Body of pancreas (tissue), 4 donors: ENCODE results near the gene CEP112. TPM values are rescaled to one million over a fixed set of nuclear protein-coding genes. Genes with fewer than 3 reads are reported as not detected.

Experiments used
- ATAC-seq: fragments of 150-250 bp; one replicate; pipeline ENCODE4 v1.9.1; 2016
- DNase-seq, 4 donors: peaks; one replicate each; pipeline ENCODE4 v3.0.0-alpha.2; 2019
- H3K27ac ChIP-seq, 4 donors: fragments of 200-600 bp; sonication (generic); 1 replicate in 3 of 4; 2 replicates in 1 of 4; pipeline versions ENCODE4 v1.5.1 to v1.6.1; 2016 to 2019; ENCODE audit warnings: mild to moderate bottlenecking in 1 of 4, mixed read lengths in 1 of 4, moderate library complexity in 1 of 4
- H3K27me3 ChIP-seq, 2 donors: fragments of 200-600 bp; sonication (generic); one replicate each; pipeline ENCODE4 v1.6.0; 2016; ENCODE audit warnings: mild to moderate bottlenecking in 1 of 2
- H3K36me3 ChIP-seq, 2 donors: fragments of 200-600 bp; sonication (generic); replicated peaks in 1 of 2; 2 replicates each; pipeline ENCODE4 v1.5.1; 2016; ENCODE audit warnings: low read depth in 2 of 2; ENCODE audit not compliant: insufficient read depth in 1 of 2
- H3K4me1 ChIP-seq: fragments of 200-600 bp; sonication (generic); one replicate; pipeline ENCODE4 v1.6.0; 2016
- H3K4me3 ChIP-seq, 2 donors: fragments of 200-600 bp; sonication (generic); 1 replicate in 1 of 2; 2 replicates in 1 of 2; pipeline ENCODE4 v1.5.1; 2016 to 2019
- H3K9me3 ChIP-seq, 3 donors: fragments of 200-600 bp; sonication (generic); 1 replicate in 2 of 3; 2 replicates in 1 of 3; pipeline ENCODE4 v1.5.1; 2016
- CTCF ChIP-seq, 7 experiments: fragments of 450-650 bp in 4 of 7; fragments of 200-600 bp in 3 of 7; sonication (generic) in 3 of 7; IDR thresholded peaks; one replicate each; pipeline ENCODE4 v1.5.1; 2016 to 2019; ENCODE audit warnings: antibody characterized with exemption in 7 of 7
- POLR2A ChIP-seq, 3 donors: fragments of 450-650 bp; IDR thresholded peaks; one replicate each; pipeline ENCODE4 v1.6.1; 2016; ENCODE audit warnings: antibody characterized with exemption in 3 of 3, mild to moderate bottlenecking in 2 of 3
- WGBS, 2 donors: methylation state at CpG; one replicate each; pipeline ENCODE4 v1.1.5; 2017; 5-methylcytosine and 5-hydroxymethylcytosine counted together
- intact Hi-C: fragments of 100-400 bp; cut with DNase I; formaldehyde crosslinking; loops from one replicate; pipeline ENCODE4 v1.15.1; 2023
- total RNA-seq, 2 donors: library from RNA; depleted of rRNA; stranded (reverse); fragments of >200 nt; gene quantifications; one replicate each; pipeline ENCODE4 v1.1.0, GENCODE V29; 2016

CEP112 gene
- total RNA-seq, 2 donors from 2014 or later, result 5.2 to 10.2 TPM

GRCh38 chr17:66152756-66153155 is 39.2 kb downstream of the CEP112 start:
- Histone ChIP-seq H3K27ac (no peak overlapping the region), H3K4me1 (no peaks in the 10 kb centered on the region), H3K27me3 (no peaks in the 10 kb centered on the region), H3K36me3 (no peaks in the 10 kb centered on the region), H3K9me3 (no peaks in the 10 kb centered on the region), H3K4me3 (no peak overlapping the region)
- no peak for DNase-seq
- no peak for ATAC-seq
- intact Hi-C loops, result no loop called here
- WGBS, 2 donors, result 85 to 96% methylated on average over 2 of the region's 2 CpGs
- TF ChIP-seq CTCF (IDR thresholded peaks at IDR 0.05), result no peak
- TF ChIP-seq POLR2A (IDR thresholded peaks at IDR 0.05), result no peak

- Histone ChIP-seq H3K27ac (no peak overlapping the region), H3K4me1 (no peaks in the 10 kb centered on the region), H3K4me3 (no peak overlapping the region), H3K27me3 (no peaks in the 10 kb centered on the region), H3K9me3 (no peaks in the 10 kb centered on the region), H3K36me3 (no peaks in the 10 kb centered on the region)
- no peak for DNase-seq
- no peak for TF ChIP-seq POLR2A (IDR thresholded peaks at IDR 0.05)
- no peak for TF ChIP-seq CTCF (IDR thresholded peaks at IDR 0.05)
- ATAC-seq, result no peak
- intact Hi-C loops, result no loop called here
Observed at GRCh38 chr17:66150708-66151107, 41.2 kb downstream of the CEP112 start.

GRCh38 chr17:66149562-66149961 is 42.4 kb downstream of the CEP112 start:
- DNase-seq (no peak), ATAC-seq (no peak)
- H3K4me3 ChIP-seq, result no peak overlapping the region
- H3K27ac ChIP-seq, result no peak overlapping the region
- H3K27me3 ChIP-seq, result no peaks in the 10 kb centered on the region
- H3K36me3 ChIP-seq, result no peaks in the 10 kb centered on the region
- no peaks in the 10 kb centered on the region for H3K9me3 ChIP-seq
- H3K4me1 ChIP-seq, result no peaks in the 10 kb centered on the region
- no peak for TF ChIP-seq CTCF (IDR thresholded peaks at IDR 0.05)
- no peak for TF ChIP-seq POLR2A (IDR thresholded peaks at IDR 0.05)
- intact Hi-C loops, result no loop called here

- whole genome bisulfite sequencing, 2 donors, result 94 to 96% methylated on average over 4 of the region's 4 CpGs
- ATAC-seq (no peak), DNase-seq (no peak)
- intact Hi-C loops, result no loop called here
- H3K36me3 ChIP-seq, result no peaks in the 10 kb centered on the region
- TF ChIP-seq POLR2A (IDR thresholded peaks at IDR 0.05), result no peak
- TF ChIP-seq CTCF (IDR thresholded peaks at IDR 0.05), result no peak
- H3K27me3 ChIP-seq, result no peaks in the 10 kb centered on the region
- no peak overlapping the region for H3K4me3 ChIP-seq
- no peaks in the 10 kb centered on the region for H3K4me1 ChIP-seq
- no peaks in the 10 kb centered on the region for H3K9me3 ChIP-seq
- H3K27ac ChIP-seq, result no peak overlapping the region
Observed at GRCh38 chr17:66146394-66146793, 45.5 kb downstream of the CEP112 start.

GRCh38 chr17:66143657-66144282 is 48.2 kb downstream of the CEP112 start:
- intact Hi-C loops, result no loop called here
- TF ChIP-seq CTCF (IDR thresholded peaks at IDR 0.05), result no peak
- TF ChIP-seq POLR2A (IDR thresholded peaks at IDR 0.05), result no peak
- no peaks in the 10 kb centered on the region for H3K36me3 ChIP-seq
- no peaks in the 10 kb centered on the region for H3K9me3 ChIP-seq
- no peaks in the 10 kb centered on the region for H3K4me1 ChIP-seq
- 95 to 100% methylated on average over 2 of the region's 2 CpGs for WGBS, 2 donors
- no peak overlapping the region for H3K4me3 ChIP-seq
- no peak overlapping the region for H3K27ac ChIP-seq
- H3K27me3 ChIP-seq, result no peaks in the 10 kb centered on the region
- ATAC-seq (no peak), DNase-seq (no peak)
